ENCODE measurements around the gene C5.
"Not testable (repeated sequence)": the region's sequence is repeated elsewhere in the genome, so short reads cannot be mapped to it uniquely, and the experiment has no call there.

C5 gene
- long read RNA-seq, donor 1: 0 reads
- long read RNA-seq, donor 2: 0 reads
- long read RNA-seq, donor 3: 0 reads
- long read RNA-seq, donor 4, full-length matches to known transcripts: 1 of 15 reads
- long read RNA-seq, donor 4, partial matches to known transcripts: 14 of 15 reads
- long read RNA-seq, donor 4, other reads (novel, unspliced or antisense): 0 of 15 reads
- long read RNA-seq, donor 5: 0 reads
- long read RNA-seq, donor 6, partial matches to known transcripts: 15 of 15 reads
- long read RNA-seq, donor 6, other reads (novel, unspliced or antisense): 0 of 15 reads
- long read RNA-seq, donor 7, partial matches to known transcripts: 42 of 42 reads
- long read RNA-seq, donor 7, other reads (novel, unspliced or antisense): 0 of 42 reads
- long read RNA-seq, donor 8, full-length matches to known transcripts: 1 of 9 reads
- long read RNA-seq, donor 8, partial matches to known transcripts: 8 of 9 reads
- long read RNA-seq, donor 8, other reads (novel, unspliced or antisense): 0 of 9 reads

GRCh38 chr9:121050128-121050988 is at the start of gene C5:
Gene C5 (minus strand): TSS chr9:121050275. CDS start chr9:121050246, 29 bp downstream.
- DNase-seq: no peak

- no peak for DNase-seq
These were observed 48.6 kb upstream of the C5 start for GRCh38 chr9:121098567-121099198.

GRCh38 chr9:121095057-121095456 is 45.0 kb upstream of the C5 start:
- DNase-seq: no peak

GRCh38 chr9:121090743-121091142 is 40.7 kb upstream of the C5 start:
- DNase-seq: not testable (repeated sequence)

GRCh38 chr9:121088576-121088975 is 38.5 kb upstream of the C5 start:
- no peak for DNase-seq

- no peak for DNase-seq
These were observed 35.6 kb upstream of the C5 start for GRCh38 chr9:121085661-121086060.

GRCh38 chr9:121082075-121082474 is 32.0 kb upstream of the C5 start:
- DNase-seq: no peak

GRCh38 chr9:121075251-121076036 is 25.4 kb upstream of the C5 start:
- DNase-seq: no peak

- peak; percentile 99 for DNase-seq
These were observed 24.5 kb upstream of the C5 start, which contains the start of gene CNTRL for GRCh38 chr9:121074370-121075250. Gene CNTRL (plus strand): TSS chr9:121074955. CDS start chr9:121088327, 13,372 bp downstream.

- DNase-seq: no peak
These were observed 23.0 kb upstream of the C5 start for GRCh38 chr9:121073038-121073437.

- DNase-seq: no peak
These were observed 21.8 kb upstream of the C5 start for GRCh38 chr9:121071756-121072421.

GRCh38 chr9:121071370-121071755 is 21.3 kb upstream of the C5 start:
- no peak for DNase-seq

GRCh38 chr9:121069396-121069795 is 19.3 kb upstream of the C5 start:
- no peak for DNase-seq

- no peak for DNase-seq
These were observed 17.6 kb upstream of the C5 start for GRCh38 chr9:121067640-121068039.

- no peak for DNase-seq
These were observed 16.8 kb upstream of the C5 start for GRCh38 chr9:121066850-121067249.

GRCh38 chr9:121059998-121060636 is 10.0 kb upstream of the C5 start:
- no peak for DNase-seq

GRCh38 chr9:121059513-121059912 is 9.4 kb upstream of the C5 start:
- no peak for DNase-seq

- no peak for DNase-seq
These were observed 7.7 kb upstream of the C5 start for GRCh38 chr9:121057821-121058220.

GRCh38 chr9:121055642-121056143 is 5.6 kb upstream of the C5 start:
- DNase-seq: no peak

Data from right kidney (tissue), 9 donors.